GM18526 (cell line): ENCODE data around the gene BMP7.

Experiments
- POLR2A ChIP-seq: IDR thresholded peaks from 3 replicates; pipeline ENCODE4 v1.6.1; 2011; ENCODE audit not compliant: insufficient read length; ENCODE audit errors: extremely low read depth

BMP7 gene

DNA sequence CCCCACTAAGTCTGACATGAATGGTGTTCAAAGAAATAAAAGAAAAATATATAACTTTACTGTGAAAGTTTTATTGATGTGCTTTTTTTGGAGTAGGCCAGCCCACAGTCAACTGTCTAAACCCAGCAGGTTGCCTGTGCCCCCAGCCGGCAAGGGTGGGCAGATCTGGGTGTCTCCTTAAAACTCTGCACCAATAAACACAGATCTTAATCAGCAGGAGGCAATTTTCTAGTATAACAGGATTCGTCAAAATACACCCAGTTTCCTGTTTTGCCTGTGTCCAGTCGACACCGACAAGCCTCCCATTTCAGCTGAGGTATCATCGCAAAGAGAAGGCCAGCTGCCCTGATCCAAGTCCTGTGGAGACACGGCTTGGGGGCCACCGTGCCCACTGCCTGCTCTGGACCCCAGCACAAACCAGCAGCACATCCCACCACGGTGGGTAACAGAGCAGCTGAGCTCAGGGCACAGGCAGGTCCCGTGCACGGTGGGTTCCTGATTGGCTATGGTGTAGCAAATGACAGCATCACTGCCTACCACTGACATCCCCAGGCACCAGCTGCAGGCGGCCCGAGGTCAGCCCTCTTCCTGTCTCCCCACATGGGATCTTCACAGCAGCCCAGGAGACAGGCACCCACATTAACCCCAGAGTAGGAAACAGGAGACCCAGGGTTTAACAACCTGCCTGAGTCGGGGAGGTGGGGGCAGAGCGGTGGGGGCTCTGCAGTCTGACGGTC lies 15.7 kb downstream of the BMP7 start:
- no peak for TF ChIP-seq POLR2A

DNA sequence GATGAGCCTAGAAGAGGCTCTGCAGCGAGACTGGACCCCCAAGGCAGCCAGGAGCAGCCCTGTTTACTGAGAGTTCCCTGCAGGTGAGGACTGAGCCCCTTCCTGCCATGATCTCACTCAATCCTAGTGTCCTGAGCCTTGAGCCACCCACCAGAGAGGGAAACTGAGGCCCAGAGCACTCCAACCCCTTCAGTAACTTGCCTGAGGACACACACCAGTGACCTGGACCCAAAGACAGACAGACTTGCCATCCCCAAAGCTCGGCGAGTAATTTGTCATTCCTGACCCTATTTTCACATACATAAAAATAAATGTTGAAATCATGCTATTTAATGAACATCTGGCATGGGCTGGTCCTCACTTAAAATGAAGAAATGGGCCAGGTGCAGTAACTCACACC lies 16.7 kb downstream of the BMP7 start:
- TF ChIP-seq POLR2A = no peak

DNA sequence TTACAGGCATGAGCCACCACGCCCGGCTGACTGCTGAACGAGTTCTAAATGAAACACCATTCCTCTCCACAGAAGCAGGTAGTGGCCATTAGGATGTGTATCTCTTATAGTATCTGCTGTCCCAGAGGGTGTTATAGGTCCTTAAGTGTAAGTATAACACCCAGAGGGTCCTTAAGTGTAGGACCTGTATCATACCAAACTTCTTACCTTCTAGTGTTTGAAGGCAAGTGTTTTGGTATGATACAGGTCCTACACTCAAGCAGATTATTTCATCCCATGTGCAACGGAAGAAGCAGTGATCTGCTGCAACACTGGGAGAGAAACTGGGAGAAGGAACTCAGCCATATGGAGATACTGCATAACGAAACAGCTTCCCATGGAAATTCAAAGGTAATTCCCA lies 17.4 kb downstream of the BMP7 start:
- TF ChIP-seq POLR2A = no peak

DNA sequence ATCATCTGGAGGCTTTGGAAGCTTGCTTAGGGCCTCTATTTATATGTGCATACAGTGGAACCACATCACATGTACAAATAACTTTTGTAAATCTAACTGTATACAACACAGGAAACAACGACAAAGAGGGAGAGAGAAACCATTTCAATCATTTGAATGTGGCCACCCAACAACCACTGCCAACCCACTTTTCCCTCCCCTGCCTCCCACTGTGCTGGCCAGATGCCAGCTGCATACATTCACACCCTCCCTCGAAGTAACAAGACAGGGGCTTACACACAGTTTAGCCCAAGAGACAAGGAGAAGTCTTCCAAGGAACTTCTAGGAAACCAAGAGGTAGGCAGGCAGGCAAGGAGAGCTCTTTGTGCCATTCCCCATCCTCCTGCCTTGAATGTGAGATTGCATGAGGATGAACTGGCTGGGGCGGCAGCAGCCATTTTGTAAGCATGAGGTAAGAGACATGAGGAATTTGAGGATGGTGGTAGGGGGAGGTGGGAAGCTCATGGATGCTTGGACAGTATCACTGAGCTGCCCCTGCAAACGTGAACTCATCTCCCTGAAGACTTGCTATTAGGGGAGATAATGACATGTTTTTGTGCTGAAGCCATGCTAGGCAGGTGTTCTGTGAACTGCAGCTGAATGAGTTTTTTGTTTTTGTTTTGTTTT lies 18.2 kb downstream of the BMP7 start:
- TF ChIP-seq POLR2A = no peak

DNA sequence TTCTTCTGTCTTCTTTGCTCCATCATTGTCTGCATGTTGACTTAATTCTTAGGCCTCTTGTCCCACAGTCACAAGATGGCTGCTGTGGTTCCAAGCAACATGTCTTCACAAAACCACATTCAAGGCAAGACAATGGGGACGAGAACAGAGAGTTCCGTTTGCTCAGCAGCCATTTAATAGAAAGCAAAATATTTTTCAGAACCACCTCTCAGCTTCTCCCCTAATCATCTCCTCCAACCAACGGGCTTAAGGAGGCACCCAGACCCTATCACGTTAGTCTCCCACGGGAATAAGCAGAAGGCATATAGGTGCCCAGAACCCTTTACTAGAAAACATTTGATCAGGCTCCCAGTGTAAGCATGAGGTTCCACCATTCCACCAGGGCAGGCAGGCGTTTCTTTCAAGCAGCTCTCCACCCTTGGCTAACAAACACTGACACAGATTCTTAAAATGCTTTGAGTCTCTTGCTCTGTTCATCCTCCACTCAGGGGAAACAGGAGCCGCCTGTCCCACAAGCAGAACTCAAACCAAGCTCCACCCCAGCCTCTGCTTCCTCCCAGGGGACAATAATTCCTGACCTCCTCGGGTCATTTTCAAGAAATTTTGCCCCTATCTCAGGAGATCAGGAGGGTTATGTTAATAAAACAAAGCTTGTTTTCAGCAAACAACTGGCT lies 19.0 kb downstream of the BMP7 start:
- TF ChIP-seq POLR2A = no peak

DNA sequence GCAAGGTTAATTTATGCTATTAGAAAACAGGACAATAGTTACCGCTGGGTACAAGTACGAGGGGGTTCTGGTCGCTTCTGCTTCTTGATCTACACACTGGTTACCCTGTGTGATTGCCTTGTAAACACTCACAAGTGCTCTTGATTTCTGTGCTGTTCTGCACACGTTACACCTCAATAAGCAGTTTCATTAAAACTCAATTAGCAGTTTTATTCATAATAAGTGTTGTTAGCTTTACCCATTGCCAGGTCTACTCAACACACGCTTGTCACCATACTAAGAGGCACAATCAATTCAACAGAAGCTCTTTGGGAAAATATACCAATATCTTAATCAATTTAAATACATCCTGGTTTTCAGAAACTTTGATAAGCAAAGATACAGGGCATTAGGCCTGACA lies 20.4 kb downstream of the BMP7 start:
- TF ChIP-seq POLR2A = no peak

DNA sequence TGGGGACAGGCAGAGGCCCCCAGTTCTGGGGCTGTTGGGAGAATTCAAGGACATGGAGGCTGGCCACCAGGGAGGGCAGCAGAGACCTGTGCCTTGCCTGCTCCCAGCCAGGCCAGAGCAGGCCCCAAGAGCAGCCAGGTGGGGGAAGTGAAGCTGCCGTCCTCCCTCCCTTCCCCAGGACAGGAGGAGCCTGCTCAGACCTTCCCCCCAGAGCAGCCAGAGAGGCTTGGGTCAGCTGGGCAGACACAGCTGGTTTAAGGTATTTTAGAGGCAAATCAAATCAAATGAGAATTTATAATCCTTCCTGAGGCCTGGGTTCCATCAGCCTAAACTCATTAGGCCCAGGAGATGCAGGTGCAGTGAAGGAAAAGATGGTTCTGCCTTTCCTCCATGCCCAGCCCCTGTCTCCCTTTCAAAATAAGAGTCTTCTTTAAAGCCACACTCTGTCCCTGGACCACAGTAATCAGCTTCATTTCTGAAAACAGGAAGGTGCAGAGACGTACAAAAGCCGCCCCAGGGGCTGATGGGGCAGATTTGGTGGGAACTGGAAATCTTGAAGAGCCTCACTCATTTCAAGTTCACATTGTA lies 21.7 kb downstream of the BMP7 start:
- TF ChIP-seq POLR2A = no peak

DNA sequence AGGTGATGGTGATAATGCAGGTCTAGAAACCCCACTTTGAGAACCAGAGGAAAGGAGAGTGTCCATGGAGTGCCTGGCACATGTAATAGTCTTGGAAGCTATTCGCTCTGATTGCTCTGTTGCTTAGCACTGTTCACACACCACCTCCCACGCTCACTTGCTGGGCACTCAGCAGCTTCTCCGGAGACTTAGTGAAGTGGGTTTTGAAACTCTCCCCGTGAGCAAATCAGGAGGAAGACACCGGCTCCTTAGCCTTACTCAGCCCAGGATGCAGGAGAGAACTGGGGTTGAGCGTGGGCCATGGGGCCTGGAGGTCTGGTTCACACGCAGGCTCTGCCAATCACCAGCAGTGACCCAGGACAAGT lies 22.2 kb downstream of the BMP7 start:
- TF ChIP-seq POLR2A = no peak

DNA sequence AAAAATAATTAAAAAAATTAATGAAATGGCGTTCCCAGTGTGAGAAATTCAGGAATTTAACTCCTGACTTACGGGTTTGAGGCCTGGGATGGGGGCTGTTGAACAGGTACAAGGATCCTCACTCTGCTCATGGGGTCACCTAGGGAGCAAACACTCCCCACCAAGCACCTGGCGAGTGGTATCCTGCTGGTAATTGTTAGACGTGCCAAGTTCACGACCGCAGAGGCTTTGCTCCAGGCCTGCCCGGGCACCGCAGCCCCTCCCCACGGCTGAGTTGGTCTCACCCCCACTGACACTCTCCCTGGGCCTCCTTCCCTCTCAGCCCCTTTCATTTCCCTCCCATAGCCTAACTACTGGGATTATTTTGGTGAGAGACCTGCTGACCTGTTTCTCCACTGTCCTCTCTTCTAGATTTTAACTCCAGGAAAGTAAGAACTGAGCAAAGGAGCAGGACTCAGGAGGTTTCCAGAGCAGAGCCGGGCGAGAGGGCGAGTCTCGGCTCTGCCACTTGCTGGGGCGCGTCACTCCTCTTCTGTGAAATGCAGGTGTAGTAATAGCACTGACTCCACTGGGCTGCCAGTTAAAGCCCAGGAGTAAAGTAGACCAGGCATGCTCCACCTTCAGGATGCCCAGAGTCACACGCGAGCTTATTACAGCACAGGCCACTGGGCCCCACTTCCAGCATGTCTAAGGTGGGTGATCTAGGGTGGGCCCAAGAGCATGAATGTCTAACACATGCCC lies 22.8 kb downstream of the BMP7 start:
- TF ChIP-seq POLR2A = no peak

DNA sequence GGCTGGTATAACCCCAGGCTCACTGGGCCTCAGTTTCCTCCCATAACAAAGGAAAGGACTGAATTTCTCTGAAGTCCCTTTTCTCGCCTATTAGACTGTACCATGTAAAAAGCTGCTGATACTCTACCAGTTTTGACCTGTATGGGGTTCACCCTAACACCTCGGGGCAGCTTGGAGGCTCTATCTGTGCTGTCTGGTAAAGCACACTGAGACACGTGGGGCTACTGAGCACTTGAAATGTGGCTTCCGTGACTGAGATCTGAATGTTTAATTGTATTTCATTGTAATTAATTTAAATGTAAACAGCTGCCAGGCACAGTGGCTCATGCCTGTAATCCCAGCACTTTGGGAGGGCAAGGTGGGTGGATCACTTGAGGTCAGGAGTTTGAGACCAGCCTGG lies 24.0 kb downstream of the BMP7 start:
- TF ChIP-seq POLR2A = no peak

DNA sequence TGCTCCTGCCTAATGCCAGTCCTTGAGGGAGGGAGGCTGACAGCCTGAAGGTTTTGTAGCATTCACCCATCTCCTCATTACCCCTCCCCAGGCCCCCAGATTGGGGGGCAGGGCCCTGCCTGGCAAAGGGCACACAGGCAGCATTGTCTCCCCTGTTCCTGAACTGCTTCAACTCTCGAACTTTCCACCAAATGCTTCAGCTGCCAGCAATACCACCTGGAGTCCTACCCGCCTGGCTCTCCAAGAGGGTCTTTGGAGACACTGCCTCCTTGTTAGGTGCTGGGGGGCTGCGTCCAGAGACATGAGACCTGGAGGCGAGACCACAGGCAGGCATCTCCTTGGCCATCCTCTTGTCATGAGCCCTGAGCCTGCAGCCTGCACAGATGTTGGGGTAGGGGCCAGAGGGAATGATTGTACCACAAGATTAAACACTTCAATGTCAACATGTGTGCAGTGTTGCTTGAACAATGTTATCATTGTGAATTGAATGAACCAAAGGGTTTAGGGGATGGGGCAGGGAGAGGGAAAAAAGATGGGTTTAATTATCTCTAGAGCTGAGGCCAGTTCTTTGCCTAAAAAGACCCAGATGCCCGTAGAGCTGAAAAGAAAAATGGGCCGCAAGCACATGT lies 25.0 kb downstream of the BMP7 start:
- no peak for TF ChIP-seq POLR2A

DNA sequence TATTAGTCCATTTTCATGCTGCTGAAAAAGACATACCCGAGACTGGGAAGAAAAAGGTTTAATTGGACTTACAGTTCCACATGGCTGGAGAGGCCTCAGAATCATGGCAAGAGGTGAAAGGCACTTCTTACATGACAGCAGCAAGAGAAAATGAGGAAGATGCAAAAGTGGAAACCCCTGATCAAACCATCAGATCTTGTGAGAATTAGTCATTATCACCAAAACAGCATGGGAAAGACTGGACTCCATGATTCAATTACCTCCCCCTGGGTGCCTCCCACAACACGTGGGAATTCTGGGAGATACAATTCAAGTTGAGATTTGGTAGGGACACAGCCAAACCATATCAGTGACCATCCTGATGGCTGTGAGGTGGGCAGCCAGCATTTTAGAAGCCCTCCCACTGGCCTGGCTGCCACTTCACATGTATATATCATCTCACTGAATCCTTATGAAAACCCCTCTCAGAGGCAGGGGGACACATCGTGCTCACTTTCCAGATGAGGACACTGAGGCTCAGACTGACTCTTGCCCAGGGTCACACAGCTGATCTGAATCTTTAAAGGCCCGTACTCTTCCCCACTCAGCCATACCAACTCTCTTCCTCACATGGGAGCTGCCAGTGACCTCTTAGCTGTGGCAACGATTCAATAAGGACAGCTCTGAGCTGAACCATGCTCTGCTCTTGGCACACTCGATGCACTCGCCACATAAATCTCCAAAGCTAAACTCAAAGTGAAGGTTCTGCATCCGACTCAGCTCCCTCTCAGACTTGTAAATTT lies 25.7 kb downstream of the BMP7 start:
- no peak for TF ChIP-seq POLR2A

DNA sequence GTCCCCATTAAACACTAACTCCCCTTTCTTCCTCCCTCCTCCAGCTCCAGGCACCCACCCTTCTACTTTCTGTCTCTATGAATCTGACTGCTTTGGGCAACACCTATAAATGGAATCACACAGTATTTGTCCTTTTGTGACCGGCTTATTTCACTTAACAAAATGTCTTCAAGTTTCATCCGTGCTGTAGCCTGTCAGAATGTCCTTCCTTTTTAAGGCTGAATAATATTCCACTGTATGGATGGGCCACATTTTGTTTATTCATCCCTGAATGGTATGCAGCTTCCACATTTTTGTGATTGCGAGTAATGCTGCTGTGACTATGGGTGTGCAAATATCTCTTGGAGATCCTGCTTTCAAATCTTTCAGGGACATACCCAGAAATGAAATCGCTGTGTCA lies 28.4 kb downstream of the BMP7 start:
- TF ChIP-seq POLR2A = no peak

DNA sequence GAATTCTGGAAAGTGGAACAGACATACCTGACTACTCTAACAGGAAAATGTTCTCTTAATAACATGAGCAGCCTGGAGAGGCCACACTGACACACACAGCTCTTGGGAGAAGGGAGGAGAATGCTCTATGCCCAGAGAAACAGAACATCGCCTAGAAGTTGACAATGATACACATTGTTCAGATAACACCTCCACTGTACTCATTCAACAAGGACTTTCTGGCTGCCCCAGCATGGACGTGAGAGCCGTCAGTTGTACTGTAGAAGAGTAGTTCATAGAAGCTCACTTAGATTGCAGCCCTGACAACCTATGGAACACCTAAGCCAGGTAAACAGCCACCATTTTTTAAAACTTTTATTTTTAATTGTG lies 28.9 kb downstream of the BMP7 start:
- TF ChIP-seq POLR2A = no peak
